GM19193 (cell line): ENCODE measurements around the gene STIM2.

Source experiments
- POLR2A ChIP-seq: IDR thresholded peaks from 4 replicates; pipeline ENCODE4 v1.6.1; 2011; ENCODE audit not compliant: insufficient read depth, insufficient read length; ENCODE audit errors: extremely low read depth

STIM2 gene

DNA sequence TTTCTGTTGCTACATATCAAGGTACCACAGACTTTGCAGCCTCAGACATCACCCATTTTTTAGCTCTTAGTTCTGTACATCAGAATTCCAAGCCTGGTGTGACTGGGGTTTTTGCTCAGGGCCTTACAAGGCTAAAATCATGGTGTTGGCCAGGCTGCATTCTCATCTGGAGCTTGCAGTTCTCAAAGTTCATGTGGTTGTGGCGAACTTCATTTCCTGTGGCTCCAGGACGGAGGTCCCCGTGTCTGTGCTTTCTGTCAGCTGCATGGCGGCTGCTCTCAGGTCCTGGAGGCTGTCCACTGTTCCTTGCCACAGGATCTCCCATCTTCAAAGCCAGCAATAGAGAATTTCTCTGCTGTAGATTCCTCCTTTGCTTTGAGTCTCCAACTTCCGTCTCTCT, 157.4 kb downstream of the STIM2 start:
- no peak for TF ChIP-seq POLR2A

DNA sequence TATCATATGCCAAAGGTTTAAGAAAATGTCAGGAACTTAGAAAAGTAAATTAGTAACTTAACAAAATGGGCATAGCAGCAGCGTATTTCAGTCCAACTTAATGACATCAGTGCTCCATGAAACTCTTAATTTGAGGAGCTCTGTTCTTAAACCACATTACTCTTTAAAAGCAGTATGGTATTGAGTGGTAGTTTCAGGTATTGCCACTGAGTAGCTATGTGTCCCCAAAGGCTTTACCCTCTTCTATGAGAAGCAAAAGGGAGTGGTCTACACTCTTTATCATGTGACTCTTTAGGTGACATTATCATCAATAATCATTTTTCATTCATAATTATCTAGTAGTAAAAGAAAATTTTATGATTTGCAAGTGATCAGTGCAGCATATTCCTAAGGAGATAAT, 158.3 kb downstream of the STIM2 start:
- TF ChIP-seq POLR2A = no peak

DNA sequence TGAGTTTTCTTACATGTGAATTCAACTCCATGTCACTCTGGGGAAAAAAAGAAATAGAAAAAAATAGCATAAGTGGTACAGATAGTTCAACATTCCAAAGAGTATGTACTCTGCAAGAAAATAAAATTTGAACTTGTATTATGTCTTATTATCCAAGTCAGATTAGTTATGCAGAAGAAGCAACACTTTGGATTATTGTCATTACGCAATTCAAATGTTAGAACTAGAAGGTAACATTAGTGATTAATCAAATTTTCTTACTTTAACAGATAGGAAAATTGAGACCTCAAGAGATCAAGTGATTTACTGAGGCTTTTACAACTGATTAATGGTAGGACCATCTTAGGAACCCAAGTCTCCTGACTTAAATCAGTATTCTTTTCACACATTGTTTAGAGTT, 159.1 kb downstream of the STIM2 start:
- no peak for TF ChIP-seq POLR2A

- TF ChIP-seq POLR2A = no peak
Observed at GRCh38 chr4:27020203-27020602, 159.6 kb downstream of the STIM2 start.

- TF ChIP-seq POLR2A = no peak
Observed at GRCh38 chr4:27020603-27021002, 160.0 kb downstream of the STIM2 start.

DNA sequence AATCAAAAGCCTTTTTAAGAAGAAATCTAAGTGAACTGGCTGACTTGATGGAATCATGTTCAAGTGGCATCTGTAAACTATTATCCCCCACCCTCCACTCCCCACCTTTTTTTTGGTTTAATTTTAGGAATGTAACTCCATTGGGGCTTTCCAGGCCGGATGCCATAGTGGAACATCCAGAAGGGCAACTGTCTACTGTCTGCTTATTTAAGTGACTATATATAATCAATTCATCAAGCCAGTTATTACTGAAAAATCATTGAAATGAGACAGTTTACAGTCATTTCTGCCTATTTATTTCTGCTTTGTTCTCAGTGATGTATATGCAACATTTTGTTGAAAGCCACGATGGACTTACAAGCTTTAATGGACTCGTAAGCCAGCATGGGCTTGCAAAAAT, 162.3 kb downstream of the STIM2 start:
- TF ChIP-seq POLR2A = no peak

- TF ChIP-seq POLR2A = no peak
Observed at GRCh38 chr4:27023366-27023765, 162.7 kb downstream of the STIM2 start.

GRCh38 chr4:27024805-27025204, 164.2 kb downstream of the STIM2 start:
- no peak for TF ChIP-seq POLR2A

GRCh38 chr4:27027428-27027827, 166.8 kb downstream of the STIM2 start:
- TF ChIP-seq POLR2A = no peak

GRCh38 chr4:27040356-27040755, 179.7 kb downstream of the STIM2 start:
- TF ChIP-seq POLR2A = no peak

- no peak for TF ChIP-seq POLR2A
Observed at GRCh38 chr4:27042411-27042810, 181.8 kb downstream of the STIM2 start.

DNA sequence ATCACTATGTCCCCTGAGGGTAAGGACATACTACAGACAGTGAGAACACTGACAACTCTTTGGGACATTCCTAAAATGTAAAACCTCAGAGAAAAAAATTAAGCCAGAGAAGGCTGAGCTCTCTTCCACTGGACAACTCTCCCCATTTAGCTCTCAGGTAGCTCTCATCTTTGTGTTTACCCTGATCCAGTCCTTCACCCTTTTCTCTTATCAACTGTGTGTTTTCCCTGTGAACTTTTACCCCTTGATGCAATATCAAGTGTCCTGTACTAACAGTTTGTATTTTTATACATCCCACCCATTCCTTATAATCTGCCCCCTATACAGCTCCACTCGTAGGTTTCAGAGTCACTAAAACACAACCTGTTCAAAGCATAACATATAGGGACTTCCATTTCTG, 182.6 kb downstream of the STIM2 start:
- no peak for TF ChIP-seq POLR2A

- no peak for TF ChIP-seq POLR2A
Observed at GRCh38 chr4:27046851-27047250, 186.2 kb downstream of the STIM2 start.

DNA sequence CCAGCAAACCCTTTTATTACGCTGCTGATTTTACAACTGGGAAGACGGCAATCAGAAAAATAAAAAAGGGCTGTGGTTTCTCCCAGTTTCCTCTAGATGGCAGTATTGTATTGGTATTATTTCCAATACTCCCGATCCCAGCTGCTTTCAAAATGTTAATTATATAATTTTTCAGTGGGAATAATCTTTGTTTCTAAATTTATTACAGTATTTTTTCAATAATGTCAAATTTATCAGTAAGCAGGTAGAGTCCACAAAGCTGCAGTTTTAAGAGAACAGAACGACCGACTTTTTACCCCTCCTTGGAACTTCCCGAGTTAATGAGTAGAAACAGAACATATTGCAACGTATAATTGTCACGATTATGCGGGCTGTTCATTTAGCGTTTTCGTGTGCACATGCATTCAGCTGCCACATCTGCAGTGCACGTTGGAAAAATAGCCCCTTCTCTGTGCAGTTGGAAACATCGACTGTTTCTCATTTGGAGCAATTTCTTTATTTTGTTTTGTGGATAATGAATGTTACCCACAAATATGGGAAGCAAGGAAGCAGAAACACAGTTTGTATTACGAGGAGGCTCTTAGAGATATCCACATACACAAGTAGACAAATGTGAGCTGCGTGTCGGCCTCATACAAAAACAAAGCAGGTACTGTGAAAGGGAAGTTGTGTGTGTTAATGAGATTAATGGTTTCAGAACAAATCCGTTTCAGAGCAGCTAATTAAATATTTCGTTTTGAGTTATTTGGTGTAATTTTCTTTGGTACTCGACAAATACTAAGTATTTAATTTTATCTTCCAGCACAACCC, 188.0 kb downstream of the STIM2 start:
- no peak for TF ChIP-seq POLR2A

DNA sequence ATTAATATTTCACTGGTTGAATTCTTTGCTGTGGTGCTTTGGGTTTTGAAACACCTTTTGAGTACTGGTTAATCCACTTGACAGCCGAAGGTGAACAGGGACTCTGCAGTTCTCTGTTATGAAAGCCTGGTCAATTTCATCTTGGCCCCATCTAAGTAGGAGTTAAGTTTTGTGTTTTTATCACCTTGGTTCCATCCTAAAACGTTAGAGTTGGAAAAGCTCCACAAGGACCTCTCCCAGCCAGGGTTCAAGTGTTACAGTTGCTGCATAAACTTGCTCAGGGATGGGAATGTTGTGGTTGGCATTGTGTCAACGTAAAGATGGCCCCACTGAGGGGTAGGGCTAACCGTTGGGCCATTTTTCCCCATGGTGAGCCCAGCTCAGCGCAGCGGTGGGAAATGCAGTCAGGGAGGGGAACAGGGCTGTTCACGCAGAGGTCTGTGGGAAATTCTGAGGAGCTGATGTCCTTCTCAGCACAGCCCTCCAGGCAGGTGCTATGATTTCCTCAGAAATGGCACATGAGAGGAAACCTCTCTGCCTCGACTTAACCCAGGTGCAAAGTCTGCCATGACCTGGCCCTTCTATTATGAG, 188.7 kb downstream of the STIM2 start:
- TF ChIP-seq POLR2A = no peak

GRCh38 chr4:27050731-27051130, 190.1 kb downstream of the STIM2 start:
- TF ChIP-seq POLR2A = no peak
